ENCODE results near the gene KDM8.
"Not testable (repeated sequence)": the region's sequence is repeated elsewhere in the genome, so short reads cannot be mapped to it uniquely, and the experiment has no call there.

The KDM8 gene

GRCh38 chr16:27243725-27244362 lies 40.5 kb downstream of the KDM8 start:
- no peak for DNase-seq (ENCODE audit: low spot score)

GRCh38 chr16:27244363-27244755 lies 41.0 kb downstream of the KDM8 start:
- no peak for DNase-seq (ENCODE audit: low spot score)

- DNase-seq (ENCODE audit: low spot score), result peak; percentile 85
These were observed 42.2 kb downstream of the KDM8 start for GRCh38 chr16:27245276-27246172.

GRCh38 chr16:27246439-27246838 lies 43.1 kb downstream of the KDM8 start:
- DNase-seq (ENCODE audit: low spot score), result no peak

GRCh38 chr16:27247076-27247475 lies 43.8 kb downstream of the KDM8 start:
- not testable (repeated sequence) for DNase-seq (ENCODE audit: low spot score)

- DNase-seq (ENCODE audit: low spot score), result no peak
These were observed 44.7 kb downstream of the KDM8 start for GRCh38 chr16:27248036-27248435.

GRCh38 chr16:27248886-27249285 lies 45.6 kb downstream of the KDM8 start:
- not testable (repeated sequence) for DNase-seq (ENCODE audit: low spot score)

- DNase-seq (ENCODE audit: low spot score), result no peak
These were observed 48.3 kb downstream of the KDM8 start for GRCh38 chr16:27251541-27252205.

GRCh38 chr16:27252206-27252585 lies 48.9 kb downstream of the KDM8 start:
- no peak for DNase-seq (ENCODE audit: low spot score)

GRCh38 chr16:27253526-27253930 lies 50.2 kb downstream of the KDM8 start:
- no peak for DNase-seq (ENCODE audit: low spot score)

GRCh38 chr16:27254262-27254811 lies 51.0 kb downstream of the KDM8 start:
- no peak for DNase-seq (ENCODE audit: low spot score)

- no peak for DNase-seq (ENCODE audit: low spot score)
These were observed 53.5 kb downstream of the KDM8 start for GRCh38 chr16:27256861-27257260.

GRCh38 chr16:27257271-27257670 lies 53.9 kb downstream of the KDM8 start:
- DNase-seq (ENCODE audit: low spot score), result no peak

- no peak for DNase-seq (ENCODE audit: low spot score)
These were observed 55.0 kb downstream of the KDM8 start for GRCh38 chr16:27258241-27258734.

GRCh38 chr16:27259710-27260109 lies 56.4 kb downstream of the KDM8 start:
- DNase-seq (ENCODE audit: low spot score), result no peak

- DNase-seq (ENCODE audit: low spot score), result not testable (repeated sequence)
These were observed 59.6 kb downstream of the KDM8 start for GRCh38 chr16:27262904-27263423.

- no peak for DNase-seq (ENCODE audit: low spot score)
These were observed 60.8 kb downstream of the KDM8 start for GRCh38 chr16:27264151-27264550.

- no peak for DNase-seq (ENCODE audit: low spot score)
These were observed 62.7 kb downstream of the KDM8 start for GRCh38 chr16:27265982-27266381.

- no peak for DNase-seq (ENCODE audit: low spot score)
These were observed 63.8 kb downstream of the KDM8 start for GRCh38 chr16:27267037-27267677.

- DNase-seq (ENCODE audit: low spot score), result peak; percentile 97
These were observed 65.3 kb downstream of the KDM8 start, which contains the start of gene NSMCE1 for GRCh38 chr16:27268376-27269299. Gene NSMCE1, minus strand, starts transcription at chr16:27268772. Its CDS starts 11,202 bp downstream, at chr16:27257570.

Data from cerebellar cortex (tissue), 1 donor.